IPS-18c (cell line): ENCODE results near the gene NACC2.

Experiments used
- H3K4me3 ChIP-seq: 2 replicates; pipeline ENCODE4 v1.7.0; 2013; ENCODE audit warnings: low read depth, mild to moderate bottlenecking, low read length, moderate library complexity; ENCODE audit not compliant: insufficient read depth
- H3K9me3 ChIP-seq: one replicate; pipeline ENCODE4 v1.6.1; 2013; ENCODE audit warnings: mild to moderate bottlenecking, low read length, moderate library complexity; ENCODE audit not compliant: control insufficient read depth, insufficient read depth

NACC2 gene

DNA sequence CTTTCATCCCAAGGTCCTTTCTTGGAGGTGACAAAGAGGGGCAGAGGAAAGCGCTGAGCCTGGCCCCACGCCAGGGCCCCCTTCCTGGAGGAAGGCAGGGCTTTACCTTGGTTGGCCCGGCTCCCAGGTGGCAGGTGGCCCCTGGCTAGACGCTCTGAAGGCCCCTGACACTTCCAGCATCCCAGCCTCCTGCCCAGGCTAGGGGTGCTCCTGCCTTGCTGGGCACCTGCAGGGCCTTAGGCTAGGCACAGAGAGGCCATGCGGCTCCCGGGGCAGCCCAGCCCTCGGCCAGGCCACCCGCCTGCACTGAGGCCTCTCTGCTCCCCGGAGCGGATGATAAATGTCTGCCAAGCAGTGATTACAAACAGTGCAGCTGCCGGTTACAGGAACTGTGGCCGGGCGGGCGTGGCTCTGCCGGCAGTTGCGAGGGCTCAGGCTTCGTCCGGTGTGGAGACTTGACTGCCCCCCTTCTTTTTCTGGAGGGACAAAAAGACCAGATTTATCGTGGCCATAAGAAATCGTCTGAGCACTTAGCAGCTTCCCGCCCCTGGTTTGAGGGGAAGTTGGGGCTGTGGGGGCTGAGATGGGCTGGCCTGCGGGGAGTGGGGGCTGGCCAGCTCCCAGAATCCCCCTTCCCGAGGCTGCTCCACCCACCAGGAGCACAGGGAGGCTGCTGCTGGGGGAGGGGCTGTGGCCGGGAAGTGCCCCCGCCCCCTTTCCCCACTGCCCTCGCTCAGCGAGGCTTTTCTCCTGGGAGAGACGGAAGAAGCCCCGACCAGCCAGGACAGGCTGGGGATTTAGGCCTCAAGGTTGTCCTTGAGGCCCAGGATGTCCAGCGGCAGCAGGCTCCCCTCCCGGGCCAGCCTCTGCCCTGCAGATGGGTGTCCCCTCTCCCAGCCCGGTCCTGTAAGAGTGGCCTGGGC is 102.3 kb downstream of the NACC2 start:
- Histone ChIP-seq H3K4me3 (0 out of 2 replicates have a peak overlapping the region, but pooled peaks have one; percentile 4), H3K9me3 (no peaks in the 10 kb centered on the region)

DNA sequence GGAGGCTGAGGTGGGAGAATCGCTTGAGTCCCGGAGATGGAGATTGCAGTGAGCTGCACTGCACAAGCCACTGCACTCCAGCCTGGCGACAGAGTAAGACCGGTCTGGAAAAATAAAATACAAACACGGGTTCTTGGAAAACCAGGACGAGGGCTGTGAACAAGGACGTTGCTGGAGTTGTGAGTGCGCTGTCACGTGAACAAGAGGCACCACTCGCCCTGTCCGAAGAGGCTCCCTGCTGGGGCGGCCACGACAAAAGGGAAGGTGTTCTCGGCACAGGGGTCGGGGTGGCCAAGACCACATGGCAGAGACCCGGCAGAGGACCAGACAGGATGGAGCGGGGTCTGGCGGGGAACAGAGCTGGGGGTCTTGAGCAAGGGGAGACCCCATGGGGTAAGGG is 103.3 kb downstream of the NACC2 start:
- no peaks in the 10 kb centered on the region for H3K9me3 ChIP-seq
- no peak overlapping the region for H3K4me3 ChIP-seq

DNA sequence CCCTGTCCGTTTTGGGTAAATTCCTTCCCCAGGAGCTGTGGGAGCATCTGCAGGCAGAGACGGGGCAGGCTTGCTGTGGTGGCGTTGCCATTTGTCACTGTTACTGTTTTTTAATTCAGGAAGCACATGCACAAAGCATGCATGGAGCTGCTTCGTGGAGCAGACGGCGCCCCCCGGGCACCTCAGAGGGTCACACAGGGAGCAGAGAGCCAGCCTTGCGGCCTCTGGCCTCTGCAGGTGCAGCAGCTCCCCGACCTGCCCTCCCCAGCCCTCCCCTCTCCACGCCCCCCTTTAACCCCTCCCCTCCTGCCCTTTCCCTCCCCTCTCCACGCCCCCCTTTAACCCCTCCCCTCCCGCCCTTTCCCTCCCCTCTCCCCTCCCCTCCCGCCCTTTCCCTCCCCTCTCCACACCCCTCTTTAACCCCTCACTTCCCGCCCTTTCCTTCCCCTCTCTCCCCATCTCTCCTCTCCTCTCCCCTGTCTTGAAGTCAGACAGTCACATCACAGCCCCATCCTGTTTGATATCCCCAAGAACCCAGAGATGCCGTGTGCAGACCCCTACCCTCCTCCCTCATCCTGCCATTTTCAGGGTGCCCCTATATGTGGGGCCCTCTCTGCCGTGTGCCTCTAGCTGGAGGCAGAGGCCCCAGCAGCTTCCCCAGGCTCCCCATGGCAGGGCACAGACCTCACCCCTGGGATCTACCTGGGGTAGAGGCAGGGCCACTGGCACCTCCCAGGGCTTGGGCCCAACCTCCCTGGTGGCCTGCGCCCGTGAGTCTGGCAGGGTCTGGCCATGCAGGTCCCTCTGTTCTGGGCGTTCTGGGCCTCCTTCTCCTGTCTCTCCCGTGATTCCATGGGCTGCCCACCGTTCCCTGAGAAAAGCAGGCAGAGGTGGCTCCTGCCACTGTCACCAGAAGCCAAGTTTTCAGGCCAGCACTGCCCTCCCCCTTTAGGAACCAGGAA is 104.3 kb downstream of the NACC2 start:
- no peak overlapping the region for H3K4me3 ChIP-seq
- no peaks in the 10 kb centered on the region for H3K9me3 ChIP-seq

DNA sequence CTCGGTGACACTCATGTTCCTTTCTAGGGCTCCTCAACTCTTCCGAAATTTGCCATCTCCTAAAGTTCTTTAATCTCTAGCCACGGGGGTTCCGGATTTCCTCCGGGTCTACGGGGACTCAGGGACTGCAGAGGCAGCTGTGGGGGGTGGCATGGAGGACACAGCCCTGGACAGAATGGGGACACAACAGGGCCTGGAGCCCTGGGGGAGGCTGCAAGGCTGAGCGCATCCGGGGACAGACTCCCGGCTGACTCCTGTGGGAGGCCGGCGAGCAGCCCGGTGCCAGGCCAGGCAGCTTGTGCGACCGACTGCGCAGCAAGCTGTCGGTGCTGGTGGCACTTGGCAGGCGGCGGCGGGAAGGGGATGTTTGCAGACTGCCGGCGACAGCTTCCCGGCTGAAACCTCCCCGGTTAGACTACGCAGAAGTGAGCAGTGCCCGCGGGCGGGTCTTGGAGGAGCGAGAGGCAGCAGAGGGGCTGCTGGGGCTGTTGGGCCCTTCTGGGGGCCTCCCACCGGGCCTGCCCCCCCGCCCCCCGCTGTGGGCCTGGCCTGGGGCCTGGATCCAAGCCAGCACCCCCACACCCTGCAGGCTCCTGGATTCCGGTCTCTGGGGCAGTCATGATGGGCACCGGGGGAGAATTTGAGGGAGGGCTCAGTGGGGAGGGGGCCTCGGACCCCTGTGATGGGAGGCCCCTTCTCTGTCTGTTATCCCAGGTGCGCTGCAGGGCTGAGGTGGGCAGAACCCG is 105.2 kb downstream of the NACC2 start:
- no peak overlapping the region for H3K4me3 ChIP-seq
- no peaks in the 10 kb centered on the region for H3K9me3 ChIP-seq

DNA sequence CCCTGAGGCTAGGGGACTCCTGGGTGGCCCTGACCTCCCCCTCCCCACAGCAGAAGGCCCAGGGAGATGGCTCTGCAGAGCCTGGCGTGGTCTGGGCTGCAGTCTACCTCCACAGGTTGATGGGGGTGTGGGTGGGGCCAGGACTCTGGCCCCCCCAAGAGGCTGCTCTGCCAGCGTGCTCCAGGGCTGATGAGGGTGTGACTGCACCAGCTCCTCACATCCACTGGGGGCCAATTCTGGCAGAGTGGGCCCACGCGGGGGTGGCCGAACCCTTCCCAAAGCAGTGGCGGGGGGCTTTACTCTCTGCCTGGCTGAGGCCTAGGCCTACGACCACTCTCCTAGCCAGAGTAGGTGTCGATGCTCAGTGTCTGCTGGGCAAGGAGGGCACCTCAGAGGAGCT is 105.9 kb downstream of the NACC2 start:
- Histone ChIP-seq H3K4me3 (no peak overlapping the region), H3K9me3 (no peaks in the 10 kb centered on the region)

DNA sequence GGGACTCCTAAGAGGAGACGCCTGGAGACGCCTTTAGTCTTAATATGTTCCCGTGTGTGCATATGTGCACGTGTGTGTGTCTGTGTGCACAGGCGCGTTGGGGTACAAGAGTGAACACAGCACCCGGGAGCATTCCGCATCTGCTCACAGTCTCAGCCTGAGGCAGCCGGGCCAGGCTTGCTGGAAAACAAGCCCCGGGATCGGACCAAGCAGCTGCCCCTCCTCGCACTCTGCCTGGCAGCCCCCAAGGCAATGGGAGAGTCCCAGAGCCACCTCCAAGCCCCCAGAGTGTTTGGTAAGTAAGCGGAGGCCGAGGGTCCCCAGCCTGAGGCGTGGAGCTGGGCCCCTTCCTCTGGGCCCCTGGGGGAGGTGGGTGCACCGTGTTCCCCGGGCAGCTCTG is 106.6 kb downstream of the NACC2 start:
- no peak overlapping the region for H3K4me3 ChIP-seq
- H3K9me3 ChIP-seq, result no peaks in the 10 kb centered on the region

DNA sequence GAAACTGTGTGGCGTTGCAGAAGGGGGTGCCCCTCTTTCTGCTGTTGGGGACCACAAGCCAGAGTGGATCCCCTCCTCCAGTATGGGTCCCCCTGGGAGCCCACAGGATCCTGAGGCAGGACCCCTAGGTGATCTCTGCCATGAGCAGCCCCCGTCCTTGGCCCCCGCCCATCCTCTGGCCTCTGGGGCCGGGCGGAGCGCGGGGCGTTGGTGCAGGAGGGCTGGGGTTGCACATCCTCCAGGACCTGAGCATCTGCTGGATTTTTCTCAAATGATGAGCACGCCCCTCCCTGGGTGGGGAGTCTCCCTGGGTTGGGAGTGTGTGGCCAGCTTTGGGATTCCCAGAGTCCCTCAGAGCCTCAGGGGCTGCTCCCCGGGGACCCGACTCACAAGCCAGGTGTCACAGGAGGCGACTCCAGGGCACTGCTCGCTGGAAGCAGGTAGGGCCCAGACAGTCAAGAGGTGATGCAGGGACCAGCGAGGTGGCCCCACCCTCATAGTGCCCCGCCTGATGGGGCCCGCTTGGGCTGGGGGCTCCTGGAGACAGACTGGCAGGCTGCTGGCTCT is 107.2 kb downstream of the NACC2 start:
- Histone ChIP-seq H3K9me3 (no peaks in the 10 kb centered on the region), H3K4me3 (no peak overlapping the region)

DNA sequence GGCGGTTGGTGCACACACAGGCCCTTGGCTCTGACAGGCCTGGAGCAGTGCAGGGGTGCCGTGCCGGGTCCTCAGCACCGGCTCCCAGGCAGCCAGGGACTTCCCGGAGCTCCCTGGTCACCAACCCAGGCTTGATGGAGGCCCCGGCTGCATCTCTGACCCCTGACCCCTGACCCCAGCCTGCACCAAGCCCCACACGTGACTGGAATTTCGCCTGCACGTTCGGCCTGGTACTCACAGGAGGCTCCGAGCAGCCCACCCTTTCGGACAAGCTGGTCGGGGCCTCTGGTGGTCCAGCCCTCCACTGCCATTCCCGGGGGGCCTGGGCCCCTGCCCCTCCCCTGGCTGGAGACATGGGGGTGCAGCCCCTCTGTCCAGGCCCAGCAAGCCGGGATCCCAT is 108.5 kb downstream of the NACC2 start:
- Histone ChIP-seq H3K9me3 (no peaks in the 10 kb centered on the region), H3K4me3 (no peak overlapping the region)

DNA sequence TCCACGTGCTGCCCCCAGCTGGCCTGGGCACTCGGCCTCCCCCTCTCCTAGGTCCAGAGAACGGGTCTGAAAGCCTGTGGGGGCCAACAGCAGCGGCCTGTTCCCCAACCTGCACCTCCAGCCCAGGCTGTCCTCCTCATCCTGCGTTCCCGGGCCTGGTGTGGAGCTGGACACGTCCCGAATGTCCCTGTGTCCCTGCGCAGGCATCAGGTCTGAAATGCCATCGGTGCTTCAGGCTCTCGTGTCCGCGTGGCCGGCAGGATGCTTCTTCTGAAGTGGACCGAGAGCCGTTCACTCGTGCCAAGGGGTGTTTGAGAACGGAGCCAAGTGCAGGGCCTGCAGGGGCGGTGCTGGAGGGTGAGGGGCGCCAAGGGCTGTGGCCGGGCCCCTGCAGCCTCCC is 109.2 kb downstream of the NACC2 start:
- no peaks in the 10 kb centered on the region for H3K9me3 ChIP-seq
- no peak overlapping the region for H3K4me3 ChIP-seq

DNA sequence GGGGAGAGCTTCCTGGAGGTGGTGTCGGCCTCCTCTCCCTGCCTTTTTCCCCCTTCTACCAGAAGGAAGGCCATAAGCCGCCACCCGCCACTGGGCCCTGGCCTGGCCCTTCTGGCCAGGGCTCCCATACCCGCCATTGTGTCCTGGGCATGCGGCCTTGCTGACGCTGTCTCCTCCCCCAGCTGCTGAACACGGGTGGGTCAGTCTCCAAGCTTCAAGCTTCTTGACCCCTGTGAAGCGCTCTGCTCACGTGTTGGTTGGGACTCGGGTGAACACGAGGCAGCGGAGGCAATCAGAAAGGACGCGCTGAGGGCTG is 109.7 kb downstream of the NACC2 start:
- H3K4me3 ChIP-seq, result no peak overlapping the region
- no peaks in the 10 kb centered on the region for H3K9me3 ChIP-seq

DNA sequence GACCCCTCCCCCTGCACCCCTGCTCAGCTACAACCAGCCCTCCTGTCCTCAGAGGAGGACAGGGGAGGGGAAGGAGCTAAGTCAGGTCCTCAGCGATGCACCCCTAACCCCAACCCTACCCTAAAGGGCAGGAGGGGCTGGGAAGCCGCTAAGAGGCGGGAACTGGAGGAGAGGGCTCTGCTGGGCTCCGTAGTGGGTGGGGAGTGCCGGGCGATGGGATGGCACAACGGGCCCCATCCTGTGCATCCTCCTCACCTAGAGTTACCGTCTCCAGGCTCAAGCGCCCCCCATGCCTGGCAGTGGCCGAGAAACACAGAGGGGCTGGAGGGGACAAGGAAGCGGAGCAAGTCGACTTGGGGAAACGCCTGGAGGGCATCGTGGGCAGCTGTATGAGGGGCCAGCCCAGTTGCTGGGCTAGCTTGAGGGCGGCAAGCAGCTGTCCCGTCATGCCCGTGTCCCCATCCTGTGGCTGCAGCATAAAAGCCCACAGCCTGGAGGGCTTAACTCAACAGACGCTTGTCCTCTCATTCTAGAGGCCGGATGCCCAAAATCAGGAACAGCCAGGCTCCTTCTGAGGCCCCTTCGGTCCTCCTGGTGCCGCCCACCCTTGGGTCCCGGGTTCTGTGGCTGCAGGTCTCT is 110.9 kb downstream of the NACC2 start:
- no peaks in the 10 kb centered on the region for H3K9me3 ChIP-seq
- H3K4me3 ChIP-seq, result no peak overlapping the region

DNA sequence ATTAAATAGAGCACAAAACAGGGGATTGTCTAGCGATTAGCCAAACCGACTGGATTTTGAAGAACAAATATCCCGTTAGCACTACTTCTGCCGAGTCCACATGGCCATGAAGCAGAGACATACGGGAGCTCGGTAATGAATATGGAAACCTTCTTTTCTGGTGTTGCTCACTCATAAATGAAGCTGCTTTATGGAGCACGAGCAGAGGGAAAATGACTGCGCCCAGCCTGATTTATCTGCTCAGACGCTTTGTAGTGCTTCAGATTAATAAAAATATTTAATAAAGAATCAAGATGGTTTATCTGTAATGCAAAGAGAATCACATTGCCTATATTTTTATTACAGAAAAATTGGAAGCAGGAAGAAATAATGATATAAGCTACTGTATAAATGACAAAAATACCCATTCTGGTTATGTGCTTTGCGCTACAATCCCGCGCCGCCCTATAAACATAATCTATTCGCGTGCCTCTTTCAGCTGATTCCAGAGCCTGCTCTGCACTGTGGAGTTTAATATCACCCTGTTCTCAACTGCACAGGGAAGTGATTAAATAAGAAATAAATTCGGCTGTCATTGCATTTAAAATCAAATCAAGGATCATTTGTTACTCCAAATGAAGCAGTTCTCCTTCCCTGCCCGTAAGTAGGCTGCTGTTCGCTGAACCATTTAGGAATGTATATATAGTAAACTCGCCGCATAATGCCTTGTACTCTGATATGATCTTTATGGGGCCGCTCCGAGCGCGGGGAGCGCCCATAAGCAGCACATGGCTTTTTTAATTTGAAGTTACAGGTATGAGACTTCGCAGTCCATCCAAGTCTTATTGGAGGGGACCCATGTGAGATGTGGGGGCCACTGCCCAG is 111.6 kb downstream of the NACC2 start:
- Histone ChIP-seq H3K4me3 (no peak overlapping the region), H3K9me3 (no peaks in the 10 kb centered on the region)

DNA sequence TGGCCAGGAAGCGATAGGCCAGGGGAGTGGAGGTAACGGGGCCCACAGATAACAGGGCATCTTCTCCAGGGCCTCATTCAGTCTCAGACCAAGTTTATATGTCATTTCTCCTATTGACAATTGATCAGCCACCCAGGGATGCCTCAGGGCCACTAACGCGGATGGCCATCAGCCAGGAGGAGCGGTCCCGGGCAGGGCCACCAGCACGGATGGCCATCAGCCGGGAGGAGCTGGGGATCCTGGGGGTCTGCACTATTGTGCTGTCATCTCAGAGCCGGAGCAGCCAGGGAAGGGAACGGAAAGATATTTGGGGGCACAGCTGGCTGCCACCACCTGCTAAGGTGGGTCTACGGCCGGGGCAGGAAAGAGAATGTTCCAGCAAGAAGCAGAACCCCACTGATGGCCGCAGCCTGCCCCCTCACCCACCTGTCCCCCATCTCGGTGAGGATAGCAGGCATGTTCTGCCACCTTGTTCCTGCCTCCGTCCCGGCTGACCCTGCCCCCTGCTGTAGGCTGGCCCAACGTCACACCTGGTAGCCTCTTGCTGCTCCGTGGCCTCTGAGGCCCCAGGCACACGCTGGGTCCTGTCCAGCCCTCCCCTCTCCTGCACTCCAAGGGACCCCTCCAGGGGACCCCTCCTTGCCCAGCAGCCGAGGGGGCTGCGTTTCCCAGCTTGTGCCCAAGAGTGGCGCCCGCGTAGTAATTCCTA is 112.4 kb downstream of the NACC2 start:
- no peak overlapping the region for H3K4me3 ChIP-seq
- H3K9me3 ChIP-seq, result no peaks in the 10 kb centered on the region

DNA sequence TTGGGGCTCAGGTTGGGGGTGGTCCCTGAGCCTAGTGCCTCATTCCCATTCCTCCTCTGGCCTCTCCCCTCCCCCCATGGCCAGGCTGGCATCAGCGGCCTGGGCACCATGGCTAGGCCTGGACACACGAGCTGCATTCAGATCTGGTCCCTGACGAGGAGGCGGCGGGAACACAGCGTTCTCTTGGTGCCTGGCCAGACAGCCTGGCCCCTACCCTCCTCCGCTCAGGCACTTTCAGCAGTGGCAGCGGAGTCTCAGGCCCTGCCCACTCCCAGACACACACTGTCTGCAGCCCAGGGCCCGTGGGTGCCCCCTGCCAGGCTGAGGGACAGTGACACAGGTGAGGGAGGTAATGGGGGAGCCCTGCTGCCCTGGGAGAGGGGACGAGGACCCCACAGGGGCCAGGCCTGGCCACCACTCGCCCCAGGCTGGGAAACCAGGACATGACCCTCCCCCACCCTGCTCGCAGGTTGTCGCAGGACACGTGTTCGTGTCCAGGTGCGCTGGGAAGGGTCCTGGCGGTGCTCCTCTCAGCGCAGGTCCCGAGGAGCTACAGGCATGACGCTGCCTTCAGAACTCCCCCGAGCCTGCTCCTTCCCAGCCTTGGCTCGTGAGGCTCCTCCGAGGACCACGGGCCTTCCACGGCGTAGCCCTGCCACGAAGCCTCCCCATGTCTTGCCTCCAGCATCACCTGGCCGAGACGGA is 114.0 kb downstream of the NACC2 start:
- H3K4me3 ChIP-seq, result no peak overlapping the region
- H3K9me3 ChIP-seq, result no peaks in the 10 kb centered on the region
